Nucleus accumbens (tissue), 56 donors: Measurements from ENCODE around the gene PTX3.

Source experiments
- DNase-seq, 56 donors: peaks; one replicate each; lab custom pipeline; 2025; lab: John Stamatoyannopoulos, UW

PTX3 gene

DNA sequence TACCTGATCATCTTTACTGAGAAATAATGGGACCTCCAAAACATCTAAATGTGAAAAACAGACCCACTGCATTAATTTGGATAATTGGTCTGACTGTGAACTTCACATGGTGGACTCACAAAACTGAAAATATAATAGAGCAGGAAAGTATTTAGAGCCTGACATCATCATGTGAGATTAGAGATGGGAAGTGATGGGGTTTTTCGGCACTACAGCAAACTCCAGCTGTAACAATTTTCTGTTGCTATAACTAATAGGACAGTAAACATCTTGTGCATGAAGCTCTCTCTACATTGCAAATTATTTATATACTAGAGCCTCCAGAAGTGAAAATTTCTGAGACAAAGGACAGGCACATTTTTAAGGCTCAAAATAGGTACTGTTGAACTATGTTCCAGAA, 34.4 kb downstream of the PTX3 start:
- no peak for DNase-seq

DNA sequence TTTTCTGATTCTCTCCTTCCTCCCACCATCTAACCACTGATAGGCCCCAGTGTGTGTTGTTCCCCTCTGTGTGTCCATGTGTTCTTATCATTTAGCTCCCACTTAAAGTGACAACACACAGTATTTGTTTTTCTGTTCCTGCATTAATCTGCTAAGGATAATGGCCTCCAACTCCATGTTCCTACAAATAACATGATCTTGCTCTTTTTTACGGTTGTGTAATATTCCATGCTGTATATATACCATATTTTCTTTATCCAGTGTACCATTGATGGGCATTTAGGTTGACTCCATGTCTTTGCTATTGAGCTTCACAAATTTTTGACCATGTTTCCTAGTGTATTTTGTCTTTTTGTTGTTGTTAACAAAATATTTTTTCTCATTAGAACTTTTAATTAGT, 36.0 kb downstream of the PTX3 start:
- no peak for DNase-seq

DNA sequence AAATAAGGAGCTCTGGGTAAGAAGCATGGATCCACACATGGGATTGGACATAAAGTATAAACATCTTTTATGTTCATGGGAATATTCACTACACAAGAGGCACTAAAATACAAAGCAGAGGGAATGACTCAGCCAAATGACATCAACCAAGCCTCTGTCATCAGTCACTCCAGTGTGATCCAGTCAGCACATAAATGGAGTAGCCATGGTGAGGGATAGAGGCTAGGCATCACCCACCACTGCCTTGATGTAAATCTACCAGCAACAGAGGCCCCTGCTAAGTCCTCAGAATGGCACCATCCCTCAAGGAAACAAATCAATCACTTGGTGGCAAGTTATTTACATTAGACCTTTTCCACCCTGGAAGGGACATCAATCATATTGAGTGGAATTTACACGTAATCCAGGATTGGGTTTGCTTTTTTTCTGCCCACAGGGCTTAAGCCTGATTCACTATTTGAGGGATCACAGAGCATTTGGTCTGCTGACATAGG, 39.3 kb downstream of the PTX3 start:
- no peak for DNase-seq

DNA sequence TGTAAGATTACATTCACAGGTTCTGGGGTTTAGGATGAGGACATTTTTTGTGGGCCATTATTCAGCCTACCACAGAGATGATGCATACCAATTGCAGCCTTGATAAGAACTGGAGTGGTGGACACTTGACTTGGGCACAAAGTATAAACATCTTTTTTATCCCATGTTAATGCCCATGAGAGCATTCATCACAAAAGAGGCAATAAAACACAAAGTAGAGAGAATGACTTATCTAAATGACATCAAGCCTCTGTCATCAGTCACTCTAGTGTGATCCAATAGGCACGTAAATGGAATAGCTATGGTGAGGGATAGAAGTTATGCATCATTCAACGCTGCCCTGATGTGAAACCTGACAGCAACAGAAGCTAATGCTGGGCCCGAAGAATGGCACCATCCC, 40.8 kb downstream of the PTX3 start:
- no peak for DNase-seq

- no peak for DNase-seq
Observed at GRCh38 chr3:157479464-157480243, 43.0 kb downstream of the PTX3 start.

- DNase-seq = no peak
Observed at GRCh38 chr3:157487339-157487738, 50.7 kb downstream of the PTX3 start.

GRCh38 chr3:157488144-157488543, 51.5 kb downstream of the PTX3 start:
- DNase-seq = no peak

DNA sequence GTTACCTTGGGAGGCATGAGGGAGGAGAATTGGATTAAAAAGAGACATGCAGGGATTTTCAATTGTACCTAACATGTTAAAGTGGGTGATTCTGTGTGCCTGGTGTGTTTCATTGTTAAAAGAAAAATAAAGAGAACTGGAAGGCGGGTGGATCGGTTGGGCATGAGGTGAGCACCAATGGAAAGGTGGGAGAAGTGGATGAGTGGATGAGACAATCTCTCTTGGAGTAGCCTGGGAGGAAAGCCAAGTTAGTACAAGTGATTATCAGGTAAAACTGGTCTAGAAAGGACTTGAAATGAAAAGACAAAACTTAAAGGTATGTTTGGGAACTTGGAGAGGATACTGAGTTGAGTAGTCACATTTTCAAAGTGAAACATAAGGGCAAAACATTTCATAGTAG, 54.5 kb downstream of the PTX3 start:
- no peak for DNase-seq
